Cardiac muscle cell (in vitro differentiated cells and primary cell): ENCODE results near the gene LSM4. TPM values are rescaled to one million over a fixed set of nuclear protein-coding genes. Genes with fewer than 3 reads are reported as not detected.

Experiments
- DNase-seq, 2 donors: peaks; one replicate each; pipeline versions ENCODE4 v3.0.0 to v3.0.0-alpha.2; 2010 to 2017; ENCODE audit warnings: low read depth in 1 of 2, low spot score in 1 of 2
- H3K27ac ChIP-seq: fragments of 200-600 bp; sonication (generic); 2 replicates; pipeline ENCODE4 v1.5.1; 2016
- H3K27me3 ChIP-seq: fragments of 200-600 bp; sonication (generic); 2 replicates; pipeline ENCODE4 v1.6.0; 2016; ENCODE audit warnings: control low read depth
- H3K36me3 ChIP-seq: fragments of 200-600 bp; sonication (generic); 2 replicates; pipeline ENCODE4 v1.5.1; 2016; ENCODE audit warnings: control low read depth
- H3K4me1 ChIP-seq: fragments of 200-600 bp; sonication (generic); 2 replicates; pipeline ENCODE4 v1.8.1; 2017; ENCODE audit warnings: low read depth, mild to moderate bottlenecking, mixed run types
- H3K4me3 ChIP-seq: fragments of 200-600 bp; sonication (generic); 2 replicates; pipeline ENCODE4 v1.5.1; 2016; ENCODE audit warnings: mild to moderate bottlenecking
- H3K9me3 ChIP-seq: fragments of 200-600 bp; sonication (generic); 2 replicates; pipeline ENCODE4 v1.5.1; 2017; ENCODE audit warnings: low read depth, mild to moderate bottlenecking, control low read depth
- CTCF ChIP-seq: IDR thresholded peaks from 2 replicates; pipeline ENCODE4 v1.5.1; 2012; ENCODE audit warnings: low read depth, mild to moderate bottlenecking, low read length
- polyA plus RNA-seq: library from polyadenylated mRNA; unstranded; fragments of >200 nt; fragmentation: Nextera tagmentation; extraction: Ambion mirVana; gene quantifications from 2 replicates; pipeline ENCODE4 v1.2.1, GENCODE V29; 2016
- total RNA-seq: library from RNA; depleted of rRNA; stranded (reverse); fragments of >200 nt; gene quantifications from 2 replicates; pipeline ENCODE4 v1.2.3, GENCODE V29; 2016

LSM4 gene
- total and polyA plus RNA-seq, 2 experiments from 2014 or later: 418 to 493 TPM

- Histone ChIP-seq H3K4me1 (peaks cover 16% of the 10 kb centered on the region), H3K27ac (peak overlapping the region; percentile 100), H3K9me3 (no peaks in the 10 kb centered on the region), H3K27me3 (no peaks in the 10 kb centered on the region), H3K4me3 (peak overlapping the region; percentile 43), H3K36me3 (peaks cover 10% of the 10 kb centered on the region)
- TF ChIP-seq CTCF: no peak
- no peak for DNase-seq
These were observed 40.1 kb downstream of the LSM4 start for GRCh38 chr19:18282788-18283141.

- Histone ChIP-seq H3K27me3 (no peaks in the 10 kb centered on the region), H3K4me3 (peak overlapping the region; percentile 43), H3K27ac (peak overlapping the region; percentile 100), H3K36me3 (peaks cover 10% of the 10 kb centered on the region), H3K9me3 (no peaks in the 10 kb centered on the region), H3K4me1 (peaks cover 11% of the 10 kb centered on the region)
- TF ChIP-seq CTCF: peak; percentile 20
- no peak for DNase-seq
These were observed 40.7 kb downstream of the LSM4 start for GRCh38 chr19:18282021-18282787.

DNA sequence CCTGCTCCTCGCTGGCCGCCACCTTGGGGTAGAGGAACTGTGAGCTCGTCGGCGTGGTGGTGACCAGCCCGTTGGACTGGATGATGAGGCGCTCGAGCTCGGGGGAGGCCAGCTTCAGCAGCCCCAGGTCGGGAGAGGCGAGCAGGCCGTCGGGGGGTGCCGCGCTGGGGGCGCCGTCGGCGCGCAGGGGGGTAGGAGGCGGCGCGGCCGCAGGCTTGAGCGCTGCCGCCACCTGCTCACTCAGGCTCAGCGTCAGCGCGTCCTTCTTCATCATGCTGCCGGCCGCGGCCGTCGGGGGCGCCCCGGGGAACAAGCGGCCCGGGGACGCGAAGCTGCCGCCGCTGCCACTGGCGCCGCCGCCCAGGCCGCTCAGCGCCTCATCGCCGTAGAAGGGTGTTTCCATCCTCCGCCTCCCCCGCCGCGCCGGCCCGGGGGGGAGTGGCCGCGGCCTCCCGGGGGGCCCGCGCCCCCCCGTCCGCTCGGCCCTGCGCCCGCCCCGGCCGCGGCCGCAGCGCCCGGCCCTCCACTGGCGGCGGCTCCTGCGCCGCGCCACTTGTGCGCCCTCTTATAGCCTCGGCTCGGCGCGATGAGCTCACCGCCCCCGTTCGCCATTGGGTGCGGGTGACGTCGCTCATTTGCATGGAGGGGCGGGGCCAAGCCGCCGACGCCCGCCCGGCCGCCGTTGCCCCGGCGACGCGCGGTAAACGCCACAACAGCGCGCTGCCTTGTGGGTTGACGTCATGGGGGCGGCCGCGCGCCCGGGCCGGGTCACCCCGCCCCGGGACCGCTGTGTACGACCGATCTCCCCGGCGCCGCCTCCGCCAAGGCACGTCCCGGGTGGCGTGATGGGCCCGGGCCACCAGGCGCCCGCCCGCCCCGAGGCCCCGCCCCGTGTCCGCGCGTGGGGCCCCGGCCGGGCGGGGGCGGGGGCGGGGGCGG, 41.5 kb downstream of the LSM4 start, which contains the start of gene JUND:
TSS of gene JUND (minus strand) at position 541 of the 939 bp plus-strand sequence. CDS start at position 403, 138 bp downstream.
- TF ChIP-seq CTCF: no peak
- peak within 1 kb of the TSS; percentile 97 for H3K4me3 ChIP-seq
- H3K27ac ChIP-seq: peak within 1 kb of the TSS; percentile 100
- H3K9me3 ChIP-seq: no peaks in the 10 kb centered on the region
- H3K27me3 ChIP-seq: no peaks in the 10 kb centered on the region
- DNase-seq: peak; percentile 98 to 99
- H3K36me3 ChIP-seq: peaks cover 10% of the 10 kb centered on the region
- peaks cover 11% of the 10 kb centered on the region for H3K4me1 ChIP-seq

DNA sequence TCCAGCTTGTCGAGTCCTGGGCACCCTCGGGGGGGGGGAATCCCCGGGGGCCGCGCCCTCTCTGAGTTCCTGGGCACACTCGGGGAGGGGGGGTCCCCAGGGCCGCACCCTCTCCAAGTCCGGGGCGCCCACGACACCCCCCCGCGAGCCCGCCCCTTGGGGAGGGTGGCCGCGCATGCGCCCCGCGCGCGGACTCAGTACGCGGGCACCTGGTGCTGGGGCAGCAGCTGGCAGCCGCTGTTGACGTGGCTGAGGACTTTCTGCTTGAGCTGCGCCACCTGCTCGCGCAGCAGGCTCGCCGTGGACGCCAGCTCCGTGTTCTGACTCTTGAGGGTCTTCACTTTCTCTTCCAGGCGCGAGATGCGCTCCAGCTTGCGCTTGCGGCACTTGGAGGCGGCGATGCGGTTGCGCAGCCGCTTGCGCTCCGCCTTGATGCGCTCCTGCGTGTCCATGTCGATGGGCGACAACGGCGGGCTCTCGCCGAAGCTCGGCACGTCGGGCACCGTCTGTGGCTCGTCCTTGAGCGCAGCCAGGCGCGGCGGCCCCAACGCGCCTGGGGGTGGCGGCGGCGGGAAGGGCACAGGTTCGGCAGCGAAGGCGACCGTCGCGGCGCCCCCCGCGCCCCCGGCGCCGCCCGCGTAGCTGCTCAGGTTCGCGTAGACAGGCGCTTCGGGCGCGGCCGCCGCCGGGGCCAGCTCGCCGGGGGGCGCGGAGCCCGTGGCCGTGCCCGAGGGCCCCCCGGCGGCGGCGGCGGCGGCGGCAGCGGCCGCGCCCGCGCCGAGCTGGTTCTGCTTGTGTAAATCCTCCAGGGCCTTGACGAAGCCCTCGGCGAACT, 42.4 kb downstream of the LSM4 start:
- no peak for TF ChIP-seq CTCF
- H3K9me3 ChIP-seq: no peaks in the 10 kb centered on the region
- H3K27ac ChIP-seq: peak overlapping the region; percentile 99
- H3K36me3 ChIP-seq: peaks cover 10% of the 10 kb centered on the region
- H3K4me1 ChIP-seq: peaks cover 11% of the 10 kb centered on the region
- H3K27me3 ChIP-seq: no peaks in the 10 kb centered on the region
- peak overlapping the region; percentile 97 for H3K4me3 ChIP-seq
- DNase-seq: peak; percentile 78 to 79
